ENCODE data around the gene TRDN.
"Not testable (repeated sequence)": the region's sequence is repeated elsewhere in the genome, so short reads cannot be mapped to it uniquely, and the experiment has no call there.

TRDN gene

DNA sequence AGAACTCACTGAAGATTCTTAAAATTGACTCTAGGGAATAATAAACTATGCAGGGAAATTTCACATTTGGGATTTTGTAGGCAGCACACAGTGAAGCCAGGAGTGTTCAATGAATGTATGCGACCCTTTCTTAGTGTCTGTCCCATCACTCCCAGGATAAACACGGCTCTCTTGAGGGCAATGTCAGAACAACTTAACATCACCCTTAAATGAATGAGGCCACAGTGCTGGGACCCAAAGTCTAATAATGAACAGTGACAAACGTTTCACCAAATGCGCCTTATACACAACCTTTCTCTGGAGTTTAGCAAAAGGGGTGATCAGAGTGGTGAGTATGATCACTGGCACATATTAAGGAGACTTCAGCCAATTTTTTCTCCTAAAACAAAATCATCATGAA lies 403.4 kb downstream of the TRDN start:
- DNase-seq: no peak

DNA sequence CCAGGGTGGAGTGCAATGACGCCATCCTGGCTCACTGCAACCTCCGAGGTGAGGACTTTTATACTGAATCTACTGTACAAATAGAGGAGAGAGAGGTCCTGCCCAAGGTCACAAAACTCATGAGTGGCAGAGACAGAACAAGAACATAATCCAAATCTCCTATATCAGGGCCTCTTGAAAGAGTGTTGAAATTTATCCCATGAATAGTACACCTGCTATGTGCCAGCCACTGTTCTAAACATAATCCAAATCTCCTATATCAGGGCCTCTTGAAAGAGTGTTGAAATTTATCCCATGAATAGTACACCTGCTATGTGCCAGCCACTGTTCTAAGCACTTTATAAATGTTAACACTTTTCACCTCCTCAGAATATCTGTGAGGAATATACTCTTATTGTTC lies 409.0 kb downstream of the TRDN start:
- not testable (repeated sequence) for DNase-seq

DNA sequence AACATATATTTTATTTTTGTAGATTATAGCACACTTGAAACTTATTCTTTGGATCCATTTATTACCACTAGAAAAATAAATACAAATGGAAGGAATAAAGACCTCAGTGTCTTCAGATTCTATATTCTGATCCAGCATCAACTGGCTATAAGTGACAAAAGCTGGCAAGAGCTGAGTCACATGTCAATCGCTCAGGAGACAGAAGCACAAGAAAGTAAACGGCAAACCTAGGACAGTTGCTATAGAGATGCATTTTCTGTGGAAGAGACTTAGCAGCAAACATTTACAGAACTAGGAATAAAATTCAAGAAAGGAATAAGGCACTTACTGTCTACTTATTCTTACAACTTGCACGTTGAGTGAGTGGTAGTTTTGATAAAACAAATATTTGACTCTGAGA lies 410.4 kb downstream of the TRDN start:
- no peak for DNase-seq

DNA sequence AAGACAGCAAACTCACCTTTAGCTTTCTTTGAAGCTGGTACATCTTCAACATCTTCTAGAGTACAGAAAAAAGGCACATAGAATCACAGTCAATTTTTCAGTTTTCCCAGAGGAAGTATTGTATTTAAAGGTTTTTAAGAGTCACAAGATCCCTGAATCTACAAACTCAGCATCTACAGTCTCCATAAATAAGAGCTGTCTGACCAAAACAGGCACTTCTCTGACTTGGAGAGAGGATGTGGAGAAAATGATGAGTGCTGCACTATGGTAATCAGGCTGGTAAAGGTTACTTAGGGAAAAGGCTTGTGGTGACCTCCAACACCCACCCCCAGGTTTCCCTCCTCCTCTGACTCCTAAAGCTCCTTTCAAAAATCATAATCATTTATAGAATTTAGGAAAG lies 412.7 kb downstream of the TRDN start:
- no peak for DNase-seq

DNA sequence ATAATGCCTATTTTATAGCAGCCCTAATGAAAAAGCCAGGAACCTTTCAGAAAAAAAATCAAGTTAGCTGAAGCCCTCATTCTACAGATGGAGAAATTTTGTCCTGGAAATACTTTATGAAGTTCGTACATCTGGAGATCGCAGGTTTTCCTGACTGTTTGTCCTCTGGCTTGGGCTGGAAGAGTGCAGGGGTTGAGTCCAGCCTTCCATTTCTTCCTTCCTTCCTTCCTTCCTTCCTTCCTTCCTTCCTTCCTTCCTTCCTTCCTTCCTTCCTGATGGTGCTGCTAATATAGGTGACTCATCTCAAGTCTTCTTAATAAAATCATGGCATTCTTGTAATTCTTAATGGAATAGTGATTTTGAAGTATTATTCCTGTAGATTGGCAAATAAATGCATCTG lies 413.3 kb downstream of the TRDN start:
- DNase-seq: no peak

DNA sequence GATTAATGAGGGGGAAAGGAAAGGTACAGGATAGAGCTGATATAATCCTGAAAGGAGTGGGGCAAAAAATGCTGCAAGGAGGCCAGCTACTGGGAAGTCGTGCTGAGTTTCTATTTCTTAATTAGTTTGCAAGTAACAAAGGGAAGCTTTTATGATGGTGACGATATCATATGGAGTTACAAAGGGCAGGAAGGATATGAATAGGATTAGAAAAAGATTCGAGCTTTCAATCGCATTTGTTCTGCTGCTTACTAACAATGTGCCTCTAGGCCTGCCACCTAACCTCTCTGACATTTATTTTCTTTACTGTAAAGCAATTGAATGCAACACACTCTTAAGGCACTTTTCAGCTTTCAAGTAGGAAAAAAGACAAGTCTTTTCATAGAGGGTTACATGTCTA lies 421.5 kb downstream of the TRDN start:
- no peak for DNase-seq

DNA sequence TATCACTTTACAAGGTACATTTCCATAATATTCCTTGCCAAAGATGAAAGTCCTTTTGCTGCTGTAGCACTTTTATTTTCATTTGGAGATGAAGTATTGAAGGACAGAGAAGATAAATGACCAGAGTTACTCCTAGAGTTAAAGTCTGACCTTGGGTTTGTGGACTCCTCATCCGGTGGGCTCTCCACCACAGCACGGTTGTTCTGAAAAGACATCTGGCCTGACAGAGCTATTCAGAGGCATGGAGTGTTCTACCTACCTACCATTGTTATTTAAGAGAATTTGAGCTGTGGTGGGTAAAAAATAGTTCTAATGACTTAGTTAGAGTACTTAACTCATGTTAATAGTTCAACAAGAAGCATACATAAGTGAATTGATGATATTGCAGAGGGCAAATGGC lies 422.3 kb downstream of the TRDN start:
- DNase-seq: no peak

DNA sequence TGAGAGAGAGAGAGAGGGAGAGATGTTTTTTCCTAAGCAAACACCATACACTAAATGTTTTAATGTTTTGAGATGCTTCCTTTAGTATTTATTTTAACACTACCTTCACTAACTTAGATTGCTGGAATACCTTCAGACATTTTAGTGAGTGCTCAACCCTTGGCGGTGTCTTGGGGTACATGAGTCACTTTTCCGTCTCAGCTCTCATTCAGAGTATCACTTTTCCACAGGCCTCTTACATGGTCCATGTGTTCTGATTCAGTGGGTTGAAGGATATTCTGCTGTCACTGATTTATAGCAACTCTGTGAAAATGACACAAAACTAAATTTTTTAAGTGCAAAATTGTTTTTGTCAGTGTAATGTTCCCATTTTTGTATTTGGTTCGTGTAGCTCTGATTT lies 422.8 kb downstream of the TRDN start:
- DNase-seq: no peak

DNA sequence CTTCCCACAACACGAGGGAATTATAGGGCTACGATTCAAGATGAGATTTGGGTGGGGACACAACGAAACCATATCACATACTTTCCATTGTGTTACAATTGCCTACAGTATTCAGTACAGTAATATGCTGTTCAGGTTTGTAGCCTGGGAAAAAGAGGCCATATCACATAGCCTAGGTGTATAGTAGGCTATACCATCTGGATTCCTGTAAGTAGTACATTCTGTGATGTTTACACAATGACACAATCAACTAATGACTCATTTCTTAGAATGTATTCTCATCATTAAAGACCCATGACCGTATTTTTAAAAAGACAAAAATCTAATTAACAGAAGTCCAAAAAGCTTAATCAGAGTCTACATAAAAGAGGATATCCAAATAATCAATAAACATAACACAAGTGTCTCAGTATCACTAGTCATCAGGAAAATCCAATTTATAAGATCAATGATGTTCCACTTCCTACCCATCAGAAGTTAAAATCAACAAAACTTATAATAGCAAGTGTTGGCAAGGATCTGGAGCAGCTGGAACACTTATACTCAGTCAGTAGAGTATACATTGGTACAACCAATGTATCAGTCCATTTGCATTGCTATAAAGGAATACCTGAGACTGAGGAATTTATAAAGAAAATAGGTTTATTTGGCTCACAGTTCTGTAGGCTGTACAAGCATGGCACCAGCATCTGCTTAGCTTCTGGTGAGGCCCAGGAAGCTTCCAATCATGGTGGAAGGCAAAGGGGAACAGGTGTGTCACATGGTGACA lies 424.8 kb downstream of the TRDN start:
- no peak for DNase-seq

DNA sequence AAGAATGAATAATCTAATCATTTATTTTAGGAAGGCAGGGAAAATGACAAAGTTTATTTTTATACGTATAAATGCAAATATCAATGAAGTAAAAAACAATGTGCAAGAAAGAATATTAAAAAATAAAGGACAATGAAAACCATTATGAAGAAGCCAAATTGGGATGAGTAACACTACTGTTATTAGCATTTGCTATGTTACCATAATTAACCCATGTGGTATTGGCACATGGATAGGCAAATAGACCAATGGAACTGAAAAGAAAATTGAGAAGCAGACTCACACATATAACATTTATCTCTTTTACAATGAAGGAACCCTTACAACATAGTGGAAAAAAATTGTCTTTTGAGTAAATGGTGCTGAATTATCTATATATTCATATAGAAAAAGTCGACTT lies 426.1 kb downstream of the TRDN start:
- DNase-seq: no peak

DNA sequence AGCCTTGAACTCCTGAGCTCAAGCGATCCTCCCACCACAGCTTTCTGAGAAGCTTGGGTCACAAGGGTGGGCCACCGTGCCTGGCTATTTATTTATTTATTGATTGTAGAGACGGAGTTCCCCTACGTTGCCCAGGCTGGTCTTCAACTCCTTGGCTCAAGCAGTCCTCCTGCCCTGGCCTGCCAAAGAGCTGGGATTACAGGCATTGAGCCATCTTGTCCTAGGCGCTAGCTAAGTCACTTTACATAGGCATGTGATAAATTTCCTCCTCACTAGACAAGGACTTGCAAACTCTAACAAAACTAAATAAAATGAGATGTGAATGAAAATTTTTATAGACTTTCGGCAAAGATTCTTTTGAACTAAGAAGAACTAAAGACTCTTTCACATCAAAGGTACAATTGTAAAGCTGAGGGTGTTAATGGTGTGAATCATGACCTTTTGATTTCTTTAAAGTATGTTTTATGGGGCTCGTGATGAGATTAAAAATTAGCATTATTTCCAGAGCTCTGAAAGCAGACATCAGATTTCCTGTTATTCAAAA lies 428.7 kb downstream of the TRDN start:
- no peak for DNase-seq

DNA sequence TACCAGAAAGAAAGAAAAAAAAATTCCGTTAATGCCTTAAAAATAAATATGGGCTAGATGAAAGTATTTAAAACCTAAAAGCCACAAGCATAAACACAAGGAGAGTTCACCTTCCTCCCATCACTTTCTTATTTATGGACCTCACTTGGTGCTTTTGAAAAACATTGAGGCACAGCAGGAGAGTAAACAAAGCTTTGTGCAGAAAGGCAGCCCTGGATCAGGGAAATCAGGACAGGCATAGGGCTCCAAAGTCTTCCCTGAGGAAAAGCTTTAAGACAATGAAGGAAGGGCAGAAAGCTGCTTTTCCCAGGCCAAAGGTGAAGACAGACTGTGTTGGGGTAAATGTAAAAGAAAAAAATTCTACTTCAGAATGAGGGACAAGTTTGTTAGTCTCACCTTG lies 432.8 kb downstream of the TRDN start:
- no peak for DNase-seq

DNA sequence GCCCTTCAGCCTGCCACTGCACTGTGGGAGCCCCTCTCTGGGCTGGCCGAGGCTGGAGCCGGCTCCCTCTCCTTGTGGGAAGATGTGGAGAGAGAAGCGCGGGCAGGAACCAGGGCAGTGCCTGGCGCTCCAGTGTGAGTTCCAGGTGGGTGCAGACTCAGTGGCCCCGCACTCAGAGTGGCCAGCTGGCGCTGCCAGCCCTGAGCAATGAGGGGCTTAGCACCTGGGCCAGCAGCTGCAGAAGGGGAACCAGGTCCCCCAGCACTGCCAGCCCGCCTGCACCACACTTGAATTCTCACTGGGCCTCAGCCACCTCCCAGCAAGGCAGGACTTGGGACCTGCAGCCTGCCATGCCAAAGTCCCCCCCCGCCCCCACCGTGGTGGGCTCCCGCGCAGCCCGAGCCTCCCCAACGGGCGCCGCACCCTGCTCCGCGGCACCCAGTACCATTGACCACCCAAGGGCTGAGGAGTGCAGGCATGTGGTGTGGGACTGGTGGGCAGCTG lies 434.8 kb downstream of the TRDN start:
- DNase-seq: no peak

DNA sequence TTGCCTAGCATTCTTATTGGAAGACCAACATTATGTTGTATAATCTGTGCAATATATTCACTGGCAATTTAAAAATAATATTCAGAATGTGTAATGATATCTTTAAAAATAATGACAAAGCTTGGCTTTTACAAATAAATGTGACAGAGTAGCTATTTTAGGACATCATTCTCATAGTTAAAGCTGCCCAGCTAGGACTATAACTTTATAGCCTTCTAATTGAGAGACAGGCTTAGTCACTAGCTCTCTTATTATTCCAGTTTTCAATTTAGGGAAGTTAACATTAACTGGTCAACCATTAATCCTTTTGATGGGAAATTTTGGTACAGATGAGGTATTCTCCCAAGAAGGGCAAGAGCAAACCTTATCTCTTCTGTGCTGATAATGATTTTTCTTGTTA lies 443.5 kb downstream of the TRDN start:
- no peak for DNase-seq

DNA sequence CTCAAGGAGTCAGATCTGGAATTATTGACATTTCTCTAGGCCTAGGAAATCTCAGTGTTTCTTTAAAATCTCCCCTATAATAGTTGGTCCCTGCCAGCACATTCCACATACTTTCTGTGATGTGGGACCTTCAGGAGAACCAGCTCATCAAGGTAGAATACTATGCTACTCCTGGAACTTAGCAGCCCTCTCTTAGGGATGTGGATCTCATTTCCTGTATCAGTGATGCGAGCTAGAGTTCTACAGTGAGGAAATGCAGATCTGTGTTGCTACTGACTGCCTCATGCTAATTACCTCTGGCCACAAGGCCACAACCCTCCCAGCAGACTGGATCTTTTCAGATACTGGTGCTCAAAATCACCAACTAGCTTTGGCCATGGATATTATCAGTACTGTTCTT lies 446.9 kb downstream of the TRDN start:
- no peak for DNase-seq

DNA sequence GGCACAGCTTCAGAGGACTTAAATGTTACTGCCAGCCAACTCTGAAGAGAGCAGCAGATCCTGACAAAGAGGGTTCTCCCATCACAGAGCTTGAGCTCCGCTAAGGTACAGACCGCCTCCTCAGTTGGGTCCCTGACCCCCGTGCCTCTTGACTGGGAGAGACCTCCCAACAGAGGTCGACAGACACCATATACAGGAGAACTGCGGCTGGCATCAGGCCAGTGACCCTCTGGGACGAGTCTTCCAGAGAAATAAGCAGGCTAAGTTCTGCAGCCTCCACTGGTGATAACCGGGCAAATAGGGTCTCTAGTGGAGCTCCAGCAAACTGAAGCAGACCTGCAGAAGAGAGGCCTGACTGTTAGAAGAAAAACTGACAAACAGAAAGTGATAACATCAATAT lies 453.8 kb downstream of the TRDN start:
- no peak for DNase-seq

DNA sequence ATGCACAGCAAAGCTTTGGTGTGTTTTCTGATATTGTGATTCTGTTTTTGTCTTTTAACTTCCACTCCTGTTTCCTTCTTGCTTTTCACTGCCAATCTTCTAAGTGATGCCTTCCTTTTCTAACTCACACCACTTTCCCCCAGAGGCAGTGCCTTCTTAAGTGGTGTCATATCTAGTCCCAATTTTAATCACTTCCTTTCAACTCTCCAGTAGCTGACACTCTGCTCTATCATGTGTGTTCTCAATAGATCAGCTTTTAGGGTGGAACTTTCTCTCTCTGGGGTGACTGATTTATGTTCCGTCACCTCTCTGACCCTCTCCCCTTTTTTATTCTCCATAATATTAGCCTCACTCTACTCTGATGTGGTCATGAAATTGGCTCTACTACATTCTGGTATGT lies 460.0 kb downstream of the TRDN start:
- DNase-seq: no peak

DNA sequence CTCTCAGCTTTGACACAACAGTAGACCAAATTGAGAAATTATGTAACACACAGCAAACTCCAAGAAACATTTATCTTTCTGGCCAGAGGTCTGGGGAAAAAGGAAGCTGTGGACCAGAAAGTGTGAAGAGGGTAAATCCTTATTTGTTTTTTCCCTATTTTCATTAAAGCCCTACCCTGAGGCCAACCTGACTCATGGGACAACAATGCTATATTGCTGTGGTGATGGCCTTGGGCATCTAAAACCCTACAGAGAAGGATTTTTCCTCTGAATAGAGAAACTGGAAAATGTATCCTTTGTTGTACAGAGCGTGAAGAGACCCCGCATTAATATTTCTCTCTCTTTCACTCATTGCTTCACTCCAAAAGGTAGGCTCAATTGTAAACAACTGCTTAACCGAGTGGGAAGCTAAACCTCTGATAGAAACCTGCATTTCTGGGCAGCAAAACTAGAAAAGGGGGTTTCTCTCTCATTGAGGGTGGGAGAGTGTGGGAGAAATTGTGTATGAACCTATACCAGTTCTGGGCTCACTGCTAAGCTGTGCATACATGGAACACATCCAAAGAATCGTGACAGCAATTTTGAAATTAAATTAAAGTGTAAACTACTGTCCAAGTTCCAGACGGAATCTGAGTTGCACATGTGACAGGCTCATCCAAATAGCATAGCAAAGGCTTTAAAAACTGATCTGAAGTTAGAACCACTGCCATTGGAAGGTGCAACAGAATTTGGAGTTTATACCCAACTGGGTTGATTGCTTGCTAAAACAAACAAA lies 465.2 kb downstream of the TRDN start:
- DNase-seq: no peak

DNA sequence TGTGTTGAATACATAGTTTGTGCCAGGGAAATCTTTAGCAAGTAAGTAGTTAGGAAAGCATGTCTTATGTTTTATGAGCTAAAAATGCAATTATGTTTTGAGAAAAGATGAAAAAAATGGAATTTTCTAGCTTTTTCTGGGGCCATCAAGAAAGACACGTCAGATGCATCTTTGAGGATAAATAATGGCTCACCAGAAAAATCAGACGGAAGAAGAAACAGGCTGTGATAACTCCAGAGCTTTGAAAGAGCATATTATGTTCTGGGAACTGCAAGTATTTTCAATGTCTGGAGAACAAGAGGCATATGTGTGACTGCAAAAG lies 467.0 kb downstream of the TRDN start:
- no peak for DNase-seq

DNA sequence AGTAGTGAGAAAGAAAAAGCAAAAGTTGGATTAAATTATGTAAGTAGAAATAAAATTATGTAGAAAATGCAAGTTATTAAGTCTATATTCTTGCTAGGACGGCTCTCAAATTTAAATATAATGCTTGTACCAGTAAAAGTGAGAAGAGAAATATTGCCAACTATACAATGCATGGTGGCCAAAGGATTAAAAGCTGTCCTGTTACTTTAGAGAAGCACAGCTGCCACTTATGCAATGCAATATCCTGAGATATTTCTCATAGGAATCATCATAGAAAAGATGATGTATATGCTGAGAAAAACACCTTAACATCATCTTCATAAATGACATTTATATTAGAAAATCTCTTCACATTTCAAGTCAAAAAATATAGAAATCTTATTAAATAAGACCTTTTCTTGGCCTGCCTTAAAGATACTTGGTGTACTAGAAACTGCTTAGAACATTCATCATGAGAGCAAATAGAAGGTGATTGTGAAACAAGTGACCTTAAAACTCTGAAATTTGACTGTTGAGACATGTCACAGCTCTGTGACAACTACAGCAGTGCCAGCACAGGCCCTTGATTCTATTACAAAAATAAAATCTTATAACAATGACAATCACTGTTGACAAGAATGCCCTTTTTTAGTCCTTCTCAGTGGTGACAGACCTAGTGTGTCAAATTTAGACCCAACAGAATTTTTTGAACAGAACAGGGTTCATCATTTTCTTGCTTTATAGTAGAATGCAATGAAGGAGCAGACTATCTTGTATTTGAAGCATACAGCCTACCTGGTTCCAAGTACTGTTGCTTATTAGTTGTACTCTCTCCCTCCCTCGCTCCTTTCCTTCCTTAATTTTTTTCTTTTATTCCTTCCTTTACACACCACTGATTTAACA lies 467.6 kb downstream of the TRDN start:
- DNase-seq: no peak

DNA sequence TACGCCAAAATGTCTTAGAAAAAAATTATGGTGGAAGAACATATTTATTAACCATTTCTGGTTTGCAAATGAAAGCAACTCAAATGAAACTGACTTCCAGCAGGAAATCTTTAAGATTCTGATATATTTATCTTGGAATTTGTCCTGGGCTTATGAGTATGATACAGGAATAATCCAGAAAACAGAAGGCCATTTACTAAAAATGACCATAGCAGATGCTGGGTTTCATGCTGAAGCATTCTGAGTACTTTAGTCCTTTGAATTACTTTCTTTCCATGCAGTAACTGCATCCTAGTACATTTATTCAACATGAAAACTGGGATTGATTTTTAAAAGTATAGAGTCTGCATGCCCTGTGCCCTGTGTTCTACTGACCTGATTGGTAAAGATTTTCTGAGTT lies 468.3 kb downstream of the TRDN start:
- no peak for DNase-seq
